Fibroblast of peridontal ligament (primary cell): ENCODE results near the gene RETN.

Source experiments
- DNase-seq: peaks from one replicate; pipeline ENCODE4 v3.0.0-alpha.2; 2010; ENCODE audit errors: extremely low read depth

The RETN gene

DNA sequence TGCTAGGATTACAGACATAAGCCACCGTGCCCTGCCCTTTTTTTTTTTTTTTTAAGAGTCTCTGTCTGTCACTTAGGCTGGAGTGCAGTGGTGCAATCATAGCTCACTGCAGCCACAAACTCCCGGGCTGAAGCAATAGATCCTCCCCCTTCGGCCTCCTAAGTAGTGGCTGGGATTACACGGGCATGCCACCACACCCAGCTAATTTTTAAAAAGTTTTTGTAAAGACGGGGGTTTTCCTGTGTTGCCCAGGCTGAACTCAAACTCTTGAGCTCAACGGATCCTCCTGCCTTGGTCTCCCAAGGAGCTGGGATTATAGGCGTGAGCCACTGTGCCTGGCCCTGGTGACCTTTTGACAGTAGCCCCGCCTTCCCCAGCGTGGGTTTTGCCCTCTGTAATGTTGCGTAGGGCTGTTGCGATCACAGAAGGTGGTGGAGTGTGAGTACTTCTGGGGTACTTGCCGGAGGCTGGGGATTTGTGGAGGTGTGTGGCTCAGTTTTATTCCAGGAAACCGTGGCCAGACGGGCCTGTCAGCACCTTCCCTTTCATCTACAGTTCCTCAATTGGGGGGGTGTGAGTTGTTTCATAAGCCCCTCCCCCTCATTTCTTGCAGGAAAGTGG, 11.6 kb upstream of the RETN start:
- peak; percentile 23 for DNase-seq

DNA sequence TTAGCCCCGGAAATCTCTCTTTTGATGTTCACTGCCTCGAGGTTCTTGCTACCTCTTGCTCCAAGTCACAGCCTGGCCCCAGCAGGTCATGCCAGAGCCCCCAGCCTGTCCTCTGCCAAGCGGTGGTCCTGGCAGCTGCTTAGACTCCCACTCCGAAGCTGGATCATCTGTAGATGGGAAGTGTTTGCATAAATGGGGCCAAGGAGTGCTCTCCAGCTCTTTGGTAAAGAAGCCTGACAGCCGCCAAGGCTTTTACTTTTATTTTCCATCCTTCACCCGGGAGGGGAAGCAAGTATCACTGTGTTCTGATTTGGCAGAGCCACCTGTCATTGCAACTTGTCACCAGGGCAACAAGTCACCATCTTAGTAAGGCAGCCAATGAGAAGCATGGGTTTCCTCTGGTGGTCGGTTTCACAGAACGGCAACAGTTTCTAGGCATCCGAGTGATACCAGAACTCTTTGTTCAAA, 10.6 kb upstream of the RETN start:
- DNase-seq: peak; percentile 13

DNA sequence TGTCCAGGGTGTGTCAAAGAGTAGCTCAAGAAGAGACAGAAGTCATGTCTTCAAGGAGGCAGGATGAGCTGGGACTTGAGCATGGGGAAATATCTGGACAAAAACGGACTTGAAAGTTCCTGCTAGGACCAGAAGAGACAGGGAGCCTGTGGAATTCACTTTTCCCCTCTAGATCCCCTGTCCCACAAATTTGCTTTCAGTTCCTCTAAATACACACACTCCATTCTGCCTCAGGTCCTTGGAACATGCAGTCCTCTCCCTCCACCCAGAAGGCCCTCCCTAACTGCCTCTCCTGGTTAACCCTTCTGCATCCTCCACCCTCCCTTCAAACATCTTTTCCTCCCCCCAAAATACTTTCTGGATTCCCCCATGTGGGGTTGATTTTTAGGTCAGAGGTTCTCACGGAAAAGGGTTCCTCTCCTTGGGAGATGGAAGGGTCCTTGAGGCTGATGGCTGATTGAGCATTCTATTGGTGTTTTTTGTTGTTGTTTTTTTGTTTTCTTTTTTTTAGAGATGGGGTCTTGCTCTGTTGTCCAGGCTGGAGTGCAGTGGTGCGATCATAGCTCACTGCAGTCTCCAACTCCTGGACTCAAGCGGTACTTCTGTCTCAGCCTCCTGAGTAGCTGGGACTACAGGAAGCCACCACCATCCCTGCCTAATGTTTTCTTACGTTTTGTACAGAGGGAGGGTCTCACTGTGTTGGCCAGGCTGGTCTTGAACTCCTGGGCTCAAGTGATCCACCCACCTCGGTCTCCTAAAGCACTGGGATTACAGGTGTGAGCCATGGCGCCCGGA, 6.9 kb upstream of the RETN start:
- no peak for DNase-seq

DNA sequence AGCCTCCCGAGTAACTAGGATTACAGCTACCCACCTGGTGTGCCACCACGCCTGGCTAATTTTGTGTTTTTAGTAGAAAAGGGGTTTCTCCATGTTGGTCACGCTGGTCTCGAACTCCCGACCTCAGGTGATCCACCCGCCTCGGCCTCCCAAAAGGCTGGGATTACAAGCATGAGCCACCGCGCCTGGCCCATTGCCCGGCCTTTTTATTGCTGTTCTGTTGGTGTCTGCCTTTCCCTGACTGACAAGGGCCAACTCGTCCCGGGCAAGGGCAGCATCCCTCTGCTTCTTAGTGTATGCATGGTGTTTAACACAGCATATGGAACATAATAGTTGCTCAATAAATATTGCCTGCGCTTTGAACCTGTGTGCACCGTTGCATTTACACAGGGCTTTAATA, 6.2 kb upstream of the RETN start:
- DNase-seq: no peak

DNA sequence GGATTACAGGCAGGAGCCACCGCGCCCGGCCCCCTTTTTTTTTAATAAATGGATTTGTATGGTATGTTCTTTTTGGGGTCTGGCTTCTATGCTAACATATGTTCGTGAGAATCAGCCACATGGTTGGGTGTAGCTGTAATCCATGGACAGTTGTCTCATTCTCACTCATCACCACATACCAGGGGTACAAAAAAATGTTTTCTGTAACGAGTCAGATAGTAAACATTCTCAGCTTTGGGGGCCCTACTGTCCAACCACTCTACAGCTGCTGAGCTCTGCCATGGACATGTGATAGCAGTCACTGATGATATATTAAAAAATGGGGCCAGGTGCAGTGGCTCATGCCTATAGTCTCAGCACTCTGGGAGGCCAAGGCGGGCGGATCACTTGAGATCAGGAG, 5.1 kb upstream of the RETN start:
- no peak for DNase-seq

DNA sequence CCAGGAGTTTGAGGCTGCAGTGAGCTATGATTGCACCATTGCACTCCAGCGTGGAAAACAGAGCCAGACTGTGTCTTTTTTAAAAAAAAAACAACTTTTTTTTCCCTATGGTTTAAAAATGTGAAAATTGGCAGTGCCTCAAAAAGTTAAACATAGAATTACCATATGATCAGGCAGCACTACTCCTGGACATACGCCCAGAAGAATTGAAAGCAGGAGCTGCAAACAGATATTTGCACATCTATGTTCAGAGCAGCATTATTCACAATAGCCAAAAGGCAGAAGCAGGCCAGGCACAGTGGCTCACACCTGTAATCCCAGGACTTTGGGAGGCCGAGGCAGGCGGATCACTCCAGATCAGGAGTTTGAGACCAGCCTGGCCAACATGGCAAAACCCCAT, 3.8 kb upstream of the RETN start:
- peak; percentile 88 for DNase-seq

DNA sequence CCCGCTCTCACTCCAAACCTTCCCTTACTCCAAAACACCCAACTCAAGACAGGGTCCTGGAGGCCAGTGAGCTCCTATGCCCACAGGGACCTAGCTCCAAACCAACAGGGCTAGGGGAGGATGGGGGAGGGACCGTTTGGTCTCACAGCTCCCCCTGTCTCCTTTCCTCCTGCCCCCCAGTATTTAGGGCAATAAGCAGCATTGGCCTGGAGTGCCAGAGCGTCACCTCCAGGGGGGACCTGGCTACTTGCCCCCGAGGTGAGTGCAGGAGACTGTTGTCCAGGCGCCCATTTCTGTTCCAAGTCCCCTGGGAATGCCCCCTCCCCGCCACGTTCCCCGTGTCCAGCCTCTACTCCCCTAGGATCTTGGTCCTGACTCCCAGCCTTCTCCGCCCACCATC, 792 bp downstream of the RETN start:
- no peak for DNase-seq

DNA sequence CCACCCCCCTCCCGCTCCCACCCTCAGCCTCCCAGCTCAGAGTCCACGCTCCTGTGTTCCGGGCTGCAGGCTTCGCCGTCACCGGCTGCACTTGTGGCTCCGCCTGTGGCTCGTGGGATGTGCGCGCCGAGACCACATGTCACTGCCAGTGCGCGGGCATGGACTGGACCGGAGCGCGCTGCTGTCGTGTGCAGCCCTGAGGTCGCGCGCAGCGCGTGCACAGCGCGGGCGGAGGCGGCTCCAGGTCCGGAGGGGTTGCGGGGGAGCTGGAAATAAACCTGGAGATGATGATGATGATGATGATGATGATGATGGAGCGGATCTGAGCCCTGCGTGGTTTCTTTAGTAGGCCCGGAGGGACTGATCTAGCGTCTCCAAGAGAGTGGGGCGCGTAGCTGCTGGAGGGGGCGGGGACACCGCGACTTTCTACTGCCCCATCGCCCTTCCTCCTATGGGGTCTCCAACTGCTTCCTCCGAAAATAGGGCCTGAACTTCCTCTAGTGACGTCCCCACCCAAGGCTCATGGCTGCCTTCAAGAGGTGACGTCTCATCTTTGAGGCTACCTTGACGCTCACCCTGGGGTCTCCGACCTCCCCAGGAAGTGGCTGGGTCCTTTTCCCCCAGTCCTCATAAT, 1.4 kb downstream of the RETN start:
- DNase-seq: no peak

DNA sequence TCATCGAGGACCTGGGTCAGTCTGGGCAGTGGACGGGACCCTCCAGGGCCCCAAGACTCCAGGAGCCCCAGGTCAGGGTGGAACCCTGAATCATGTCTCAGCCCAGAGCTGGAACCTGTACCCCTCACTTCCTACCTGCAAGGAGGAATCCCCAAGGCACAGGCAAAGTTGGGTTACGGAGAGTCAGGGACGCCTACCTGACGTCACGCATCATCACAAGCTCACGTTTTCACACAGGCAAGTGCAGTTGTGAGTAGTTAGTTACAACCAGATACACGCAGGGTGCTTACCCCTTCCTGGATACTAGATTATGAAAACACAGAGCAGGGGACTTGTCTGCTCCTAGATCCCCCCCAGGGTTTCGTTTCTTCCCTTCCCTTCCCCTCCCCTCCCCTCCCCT, 1.9 kb downstream of the RETN start:
- DNase-seq: no peak

DNA sequence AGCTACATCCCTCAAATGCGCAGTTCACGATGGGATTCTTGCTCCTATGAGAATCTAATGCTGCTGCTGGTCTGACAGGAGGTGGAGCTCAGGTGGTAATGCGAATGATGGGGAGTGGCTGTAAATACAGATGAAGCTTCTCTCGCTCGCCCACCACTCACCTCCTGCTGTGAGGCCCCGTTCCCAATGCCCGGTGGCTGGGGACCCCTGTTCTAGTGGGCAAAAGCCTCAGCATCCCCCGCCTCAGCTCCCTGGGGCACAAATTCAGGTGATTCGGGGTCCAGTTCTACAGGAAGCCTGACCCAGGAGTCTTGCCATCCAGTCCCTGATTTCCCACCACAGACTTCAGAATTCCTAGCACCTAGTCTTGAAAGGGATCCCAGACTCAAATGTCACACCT, 3.7 kb downstream of the RETN start:
- DNase-seq: no peak

DNA sequence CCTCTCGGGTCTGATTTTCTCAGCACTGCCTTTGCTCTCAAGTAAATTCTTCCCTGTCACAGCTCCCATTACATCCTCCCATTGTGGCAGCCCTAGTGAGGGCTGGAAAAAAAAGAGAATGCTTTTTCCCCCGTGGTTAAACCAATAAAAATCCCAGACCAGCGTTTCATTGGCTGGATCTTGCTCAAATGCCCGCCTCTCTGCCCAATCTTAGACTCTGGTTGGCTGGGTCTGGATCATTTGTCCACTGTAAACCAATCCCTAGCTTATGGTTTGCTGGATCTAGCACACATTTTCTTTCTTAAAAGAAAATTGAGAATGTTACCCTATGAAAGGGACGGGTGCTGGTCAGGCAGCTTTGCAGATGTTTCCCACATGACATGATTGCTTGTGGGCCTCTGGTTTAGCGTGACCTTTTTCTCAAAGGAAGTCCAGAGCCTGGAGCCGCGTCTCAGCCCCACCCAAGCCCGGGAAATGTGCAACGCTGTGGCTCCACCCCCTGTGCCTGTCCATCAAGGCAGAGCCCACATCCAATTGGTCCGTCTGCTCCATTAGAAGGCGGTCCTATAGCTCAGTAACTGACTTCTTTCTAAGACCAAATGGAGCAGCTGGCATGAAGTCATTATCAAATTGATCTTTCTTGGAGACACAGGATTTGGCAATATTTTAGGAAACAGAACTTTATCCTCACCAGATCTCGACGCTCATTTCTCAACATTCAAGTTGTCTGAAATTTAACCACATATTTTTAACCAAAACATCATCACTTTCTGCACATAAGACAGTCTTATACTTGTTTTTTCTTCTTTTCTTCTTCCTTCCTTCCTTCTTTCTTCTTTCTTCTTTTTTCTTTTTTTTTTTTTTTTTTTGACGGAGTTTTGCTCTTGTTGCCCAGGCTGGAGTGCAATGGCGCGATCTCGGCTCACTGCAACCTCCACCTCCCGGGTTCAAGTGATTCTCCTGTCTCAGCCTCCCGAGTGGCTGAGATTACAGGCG, 5.5 kb downstream of the RETN start:
- DNase-seq: peak; percentile 79

DNA sequence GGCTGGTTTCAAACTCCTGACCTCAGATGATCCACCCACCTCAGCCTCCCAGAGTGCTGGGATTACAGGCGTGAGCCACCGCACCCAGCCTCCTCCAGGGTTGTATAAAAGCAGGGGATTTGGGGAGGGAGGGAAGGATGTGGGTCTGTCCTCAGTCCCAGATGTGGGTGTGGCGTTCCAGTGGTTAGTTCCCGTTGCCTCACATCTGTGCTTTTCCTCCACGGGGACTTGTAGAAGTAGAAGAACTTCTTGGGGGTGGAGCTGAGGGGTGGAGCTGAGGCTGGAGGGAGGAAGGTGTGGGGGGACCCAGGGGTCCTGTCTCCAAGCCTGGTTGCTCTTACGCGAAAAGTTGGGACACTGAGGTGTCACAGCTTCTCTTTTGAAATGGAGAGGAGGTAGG, 7.5 kb downstream of the RETN start:
- DNase-seq: no peak

DNA sequence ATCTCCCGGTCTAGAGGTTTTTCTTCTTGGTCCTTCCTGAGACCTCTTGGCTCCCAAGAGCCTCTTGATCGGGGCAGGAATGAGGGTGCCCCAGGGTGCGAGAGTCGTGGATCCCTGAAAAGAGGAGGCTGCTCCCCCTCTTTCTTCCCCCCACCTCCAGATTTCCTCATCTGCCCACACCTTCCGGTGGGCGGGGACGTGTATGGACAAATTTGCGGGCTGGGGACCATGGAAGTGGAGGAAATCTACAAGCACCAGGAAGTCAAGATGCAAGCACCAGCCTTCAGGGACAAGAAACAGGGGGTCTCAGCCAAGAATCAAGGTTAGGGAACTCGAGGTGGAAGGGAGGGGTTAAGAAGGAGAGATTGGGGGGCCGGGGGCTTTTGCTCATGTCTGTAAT, 8.0 kb downstream of the RETN start, which contains the start of gene MCEMP1:
TSS of gene MCEMP1 (plus strand) at position 237 of the 400 bp plus-strand sequence. CDS start at position 268, 31 bp downstream.
- no peak for DNase-seq

DNA sequence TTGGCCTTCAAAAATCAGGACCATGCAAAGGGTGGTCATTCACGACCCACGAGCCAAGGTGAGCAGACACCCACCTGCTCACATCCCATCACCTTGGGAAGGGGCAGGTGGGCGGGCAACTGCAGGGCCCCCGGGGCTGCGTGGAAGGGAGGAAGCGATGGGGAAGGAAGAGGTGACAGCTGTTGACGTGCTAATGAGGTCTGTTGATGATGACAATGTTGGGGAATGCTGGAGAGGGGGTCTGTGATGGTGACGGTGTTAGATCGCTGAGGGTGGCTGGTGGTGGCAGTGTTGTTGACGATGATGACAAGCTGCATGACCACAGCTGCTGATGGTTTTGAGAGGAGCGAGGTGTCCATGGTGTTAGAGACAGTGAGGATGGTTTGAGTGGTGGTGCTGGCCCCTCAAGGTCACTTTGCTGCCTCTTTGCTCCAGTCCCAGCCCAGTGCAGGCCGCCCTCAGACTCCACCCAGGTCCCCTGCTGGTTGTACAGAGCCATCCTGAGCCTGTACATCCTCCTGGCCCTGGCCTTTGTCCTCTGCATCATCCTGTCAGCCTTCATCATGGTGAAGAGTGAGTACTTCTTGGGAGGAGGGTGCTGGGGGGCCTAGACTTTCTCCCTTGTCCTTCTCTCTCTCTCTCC, 8.9 kb downstream of the RETN start:
- DNase-seq: no peak

DNA sequence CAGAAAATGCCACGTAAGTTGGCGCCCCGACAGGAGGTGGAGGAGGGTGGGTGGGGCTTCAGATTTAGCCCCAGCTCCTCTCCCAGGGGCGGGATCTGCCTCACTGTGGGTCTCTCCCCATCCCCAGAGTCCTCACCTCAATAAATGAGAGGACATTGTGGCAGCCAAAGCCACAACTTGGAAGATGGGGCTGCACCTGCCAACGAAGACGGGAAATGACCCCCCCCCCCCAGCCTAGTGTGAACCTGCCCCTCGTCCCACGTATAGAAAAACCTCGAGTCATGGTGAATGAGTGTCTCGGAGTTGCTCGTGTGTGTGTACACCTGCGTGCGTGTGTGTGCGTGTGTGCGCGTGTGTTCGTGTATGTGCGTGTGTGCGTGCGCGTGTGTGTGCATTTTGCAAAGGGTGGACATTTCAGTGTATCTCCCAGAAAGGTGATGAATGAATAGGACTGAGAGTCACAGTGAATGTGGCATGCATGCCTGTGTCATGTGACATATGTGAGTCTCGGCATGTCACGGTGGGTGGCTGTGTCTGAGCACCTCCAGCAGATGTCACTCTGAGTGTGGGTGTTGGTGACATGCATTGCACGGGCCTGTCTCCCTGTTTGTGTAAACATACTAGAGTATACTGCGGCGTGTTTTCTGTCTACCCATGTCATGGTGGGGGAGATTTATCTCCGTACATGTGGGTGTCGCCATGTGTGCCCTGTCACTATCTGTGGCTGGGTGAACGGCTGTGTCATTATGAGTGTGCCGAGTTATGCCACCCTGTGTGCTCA, 10.3 kb downstream of the RETN start:
- DNase-seq: no peak

DNA sequence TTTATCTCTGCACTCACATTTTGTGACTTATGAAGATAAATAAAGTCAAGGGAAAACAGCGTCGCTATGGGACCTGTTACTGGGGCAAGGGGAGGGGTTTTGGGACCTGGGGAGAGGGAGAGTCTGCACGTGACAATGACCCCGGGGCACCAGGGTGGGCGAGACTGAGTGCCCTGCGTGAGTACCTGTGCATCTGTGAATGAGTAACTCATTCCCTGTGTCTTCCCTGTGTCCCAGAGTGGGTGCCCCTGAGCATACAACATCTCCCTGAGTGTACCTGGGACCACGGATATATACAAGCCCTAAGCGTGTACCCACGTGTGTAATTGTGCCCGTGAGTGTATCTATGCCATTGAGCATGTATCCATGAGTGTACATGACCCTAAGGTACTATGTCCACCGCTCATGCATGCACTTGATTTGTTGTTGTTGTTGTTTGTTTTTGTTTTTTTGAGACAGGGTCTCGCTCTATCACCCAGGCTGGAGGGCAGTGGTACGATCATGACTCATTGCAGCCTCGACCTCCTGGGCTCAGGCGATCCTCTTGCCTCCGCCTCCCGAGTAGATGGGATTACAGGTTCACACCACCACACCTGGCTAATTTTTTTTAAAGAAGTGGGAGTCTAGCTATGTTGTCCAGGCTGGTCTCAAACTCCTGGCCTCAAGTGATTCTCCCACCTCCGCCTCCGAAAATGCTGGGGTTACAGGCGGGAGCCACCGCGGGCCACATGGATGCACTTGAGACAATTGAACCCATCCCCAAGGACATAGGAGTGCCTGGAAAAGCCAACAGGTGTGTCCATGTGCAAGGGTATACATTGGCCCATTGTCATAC, 11.1 kb downstream of the RETN start:
- DNase-seq: no peak

DNA sequence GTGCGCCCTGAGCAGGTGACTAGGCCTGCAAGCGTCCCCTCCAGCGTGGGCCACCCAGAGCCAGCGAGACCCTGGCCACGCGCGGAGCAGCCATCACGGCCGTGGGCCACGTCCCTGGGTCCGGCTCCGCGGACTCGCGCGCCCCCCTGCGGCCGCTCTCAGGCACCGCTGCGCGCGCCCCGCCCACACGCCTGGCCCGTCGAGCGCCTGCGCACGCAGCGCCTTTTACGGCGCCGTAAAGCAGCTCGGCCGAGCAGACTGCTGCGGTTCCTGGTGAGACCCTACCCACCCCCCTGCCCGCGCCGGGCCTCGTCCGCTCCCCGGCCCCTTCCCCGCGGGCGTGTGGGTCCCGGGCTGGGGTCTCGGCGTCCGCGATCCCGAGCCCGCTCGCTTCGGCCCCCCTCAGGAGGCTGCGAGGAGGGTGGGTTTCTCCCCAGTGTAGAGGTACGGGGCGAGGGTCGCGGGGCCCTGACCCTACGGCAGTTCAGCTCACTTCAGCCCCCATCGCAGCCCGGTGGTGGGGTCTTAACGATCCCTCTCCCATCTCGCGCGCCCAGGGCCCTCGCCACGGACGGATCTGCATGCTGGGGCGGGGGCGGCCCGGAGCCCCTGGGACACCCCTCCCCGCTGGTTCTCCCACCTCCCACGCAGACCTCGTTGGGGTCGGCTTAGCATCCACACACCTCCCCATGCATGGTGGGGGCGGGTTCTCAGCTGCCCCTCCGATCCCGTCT, 11.9 kb downstream of the RETN start, which contains the start of gene TRAPPC5:
TSS of gene TRAPPC5 (plus strand) at position 228 of the 734 bp plus-strand sequence. CDS start 1,421 bp downstream, outside the sequence.
- DNase-seq: peak; percentile 59

DNA sequence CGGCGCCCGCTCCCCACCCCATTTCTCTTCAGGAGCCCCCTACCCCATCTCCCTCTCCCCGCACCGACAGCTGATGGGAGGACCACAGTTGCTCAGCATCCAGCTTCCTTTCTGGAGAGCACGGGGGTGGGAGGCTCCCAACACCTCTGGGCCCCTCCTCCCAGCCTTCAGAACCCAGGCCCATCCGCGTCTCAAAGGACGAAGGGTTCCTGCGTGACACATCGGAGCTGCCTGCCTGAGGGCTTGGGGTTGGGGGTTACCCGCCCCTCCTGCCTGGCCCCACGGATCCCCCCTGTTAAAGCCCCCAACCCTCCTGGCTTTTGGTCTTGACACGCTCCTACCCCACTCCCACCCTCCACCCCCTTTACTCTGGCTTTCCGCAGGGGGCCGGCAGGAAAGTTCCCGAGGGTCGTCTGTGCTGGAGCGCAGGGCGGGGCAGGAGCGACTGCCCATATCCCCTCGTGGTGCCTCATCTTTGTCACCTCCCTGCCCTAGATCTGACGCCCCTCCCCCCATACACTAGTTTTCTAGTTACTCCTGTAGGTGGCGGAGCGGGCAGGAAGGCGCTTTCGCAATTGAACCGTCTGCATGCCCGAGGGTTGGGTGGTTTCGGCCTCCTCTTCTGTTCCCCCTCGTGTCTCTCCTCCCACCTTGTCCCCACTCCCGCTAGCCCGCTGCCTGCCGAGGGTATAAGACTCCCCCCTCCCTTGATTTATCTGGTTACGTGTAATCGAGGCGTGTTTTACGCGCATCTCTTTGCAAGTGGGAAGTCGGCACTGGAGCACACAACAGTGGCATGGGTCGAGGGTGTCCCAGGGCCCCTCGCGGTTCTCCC, 12.7 kb downstream of the RETN start:
- peak; percentile 68 for DNase-seq
